Measurements from ENCODE around the gene POU2AF2.

Gene POU2AF2

GRCh38 chr11:111334532-111335502 is 89.3 kb downstream of the POU2AF2 start:
- no peaks in the 10 kb centered on the region for H3K27me3 ChIP-seq (ENCODE audit: insufficient read depth, low read length)
- no peak overlapping the region for H2AFZ ChIP-seq (ENCODE audit: low read depth, low read length)
- no peaks in the 10 kb centered on the region for H3K36me3 ChIP-seq (ENCODE audit: insufficient read depth, low read length)
- H3K4me3 ChIP-seq (ENCODE audit: low read length): no peak overlapping the region
- no peaks in the 10 kb centered on the region for H3K9me3 ChIP-seq (ENCODE audit: low read length)
- no peaks in the 10 kb centered on the region for H3K4me1 ChIP-seq (ENCODE audit: insufficient read depth, low read length)

GRCh38 chr11:111335549-111335948 is 90.0 kb downstream of the POU2AF2 start:
- Histone ChIP-seq H3K9me3 (ENCODE audit: low read length) (no peaks in the 10 kb centered on the region), H3K36me3 (ENCODE audit: insufficient read depth, low read length) (no peaks in the 10 kb centered on the region), H3K4me1 (ENCODE audit: insufficient read depth, low read length) (no peaks in the 10 kb centered on the region), H2AFZ (ENCODE audit: low read depth, low read length) (no peak overlapping the region), H3K27me3 (ENCODE audit: insufficient read depth, low read length) (no peaks in the 10 kb centered on the region), H3K4me3 (ENCODE audit: low read length) (no peak overlapping the region)
